Measurements from ENCODE around the gene CTBS.
A peak's percentile ranks its signal among the peaks of the same experiment; 100 is the strongest.
"Not testable (repeated sequence)": the region's sequence is repeated elsewhere in the genome, so short reads cannot be mapped to it uniquely, and the experiment has no call there.

CTBS gene

DNA sequence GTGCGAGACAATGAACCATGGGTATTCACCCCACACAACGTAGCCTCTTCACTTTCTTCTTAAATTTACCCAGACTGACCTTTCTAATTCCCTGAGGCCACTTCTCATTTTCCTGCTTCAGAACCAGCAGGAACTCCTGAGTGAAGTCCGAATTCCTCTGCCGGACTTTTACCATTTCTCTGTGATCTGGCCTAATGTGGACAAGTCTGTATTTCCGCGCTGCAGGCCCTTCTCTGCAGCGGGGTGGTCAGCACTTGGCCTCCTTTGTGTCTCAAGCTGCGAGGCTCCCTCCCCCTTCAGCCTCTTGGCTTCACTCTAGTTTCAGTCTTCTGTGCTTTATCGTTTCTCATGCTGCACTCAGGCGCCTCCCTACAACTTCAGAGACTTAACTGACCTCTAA, 9.4 kb upstream of the CTBS start:
- no peak for DNase-seq

DNA sequence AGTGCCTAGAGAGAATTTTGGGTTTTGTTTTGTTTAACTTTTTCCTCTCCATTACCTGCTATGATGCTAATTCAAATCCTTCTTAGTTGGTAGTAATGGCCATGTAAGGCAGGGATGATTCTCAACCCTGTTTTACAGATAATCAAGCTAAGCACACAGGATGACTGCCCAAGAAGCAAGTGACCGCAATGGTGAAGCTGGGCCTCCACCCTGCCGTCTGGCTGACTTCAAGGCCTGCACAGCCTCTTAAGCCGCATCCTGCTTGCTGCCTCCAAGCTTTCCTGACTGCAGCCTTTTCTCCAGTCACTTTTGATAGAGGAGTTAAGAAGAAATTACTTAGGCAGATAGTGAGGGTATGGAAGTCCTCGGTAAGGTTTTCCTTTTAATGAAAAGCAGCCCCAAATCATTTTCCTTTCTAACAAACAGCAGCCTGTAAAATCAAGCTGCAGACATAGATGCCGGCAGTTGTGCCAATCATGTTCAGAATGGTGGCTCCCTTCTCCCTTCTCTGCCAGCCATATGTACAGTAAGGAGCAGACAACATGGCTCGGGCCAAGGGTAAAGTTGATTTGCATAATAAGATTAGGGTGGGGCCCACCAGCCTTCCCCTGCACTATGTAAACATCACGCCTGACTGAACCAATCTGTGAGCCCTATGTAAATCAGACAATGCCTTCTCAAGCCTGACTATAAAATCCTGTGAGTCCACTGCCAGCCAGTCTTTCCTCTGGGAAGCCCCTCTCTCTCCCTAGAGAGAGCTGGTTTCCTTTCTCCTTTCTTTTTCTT, 8.8 kb upstream of the CTBS start:
- no peak for DNase-seq

DNA sequence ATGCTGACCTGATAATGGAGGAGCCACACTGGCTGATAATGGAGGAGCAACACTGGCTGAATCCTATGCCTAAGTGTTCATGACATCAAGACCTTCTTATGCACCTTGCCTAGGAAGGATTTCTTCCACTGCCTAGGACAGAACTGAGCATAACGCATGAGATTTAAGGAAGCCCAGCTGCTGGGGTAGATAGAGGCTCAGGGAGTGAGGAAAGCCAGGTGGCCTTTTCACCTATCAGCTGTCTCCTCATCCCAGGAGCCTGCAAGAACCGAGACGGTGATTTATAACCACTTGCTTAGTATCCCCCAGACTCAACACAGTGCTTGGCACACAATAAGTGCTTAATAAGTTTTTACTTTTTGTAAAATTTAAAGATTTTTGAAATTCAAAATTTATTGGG, 7.4 kb upstream of the CTBS start:
- no peak for DNase-seq

DNA sequence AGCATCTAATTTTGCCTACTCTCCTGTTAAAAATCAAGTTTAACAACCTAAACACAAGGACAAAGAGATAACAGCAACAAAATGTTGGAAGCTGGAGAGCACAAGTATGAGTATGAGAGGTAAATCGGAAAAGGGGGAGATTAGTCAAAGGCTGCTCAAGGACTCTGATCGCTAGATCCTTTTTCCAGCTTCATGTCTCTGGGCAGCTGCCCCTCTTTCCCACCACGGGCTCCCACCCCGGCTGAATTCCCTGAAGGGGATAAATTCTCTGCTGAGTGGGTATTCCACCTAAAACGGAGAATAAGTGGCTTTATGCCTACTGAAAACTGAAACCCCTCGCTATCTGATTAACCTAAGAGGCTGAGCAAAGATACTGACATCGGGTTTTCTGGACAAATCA, 696 bp upstream of the CTBS start:
- no peak for DNase-seq

DNA sequence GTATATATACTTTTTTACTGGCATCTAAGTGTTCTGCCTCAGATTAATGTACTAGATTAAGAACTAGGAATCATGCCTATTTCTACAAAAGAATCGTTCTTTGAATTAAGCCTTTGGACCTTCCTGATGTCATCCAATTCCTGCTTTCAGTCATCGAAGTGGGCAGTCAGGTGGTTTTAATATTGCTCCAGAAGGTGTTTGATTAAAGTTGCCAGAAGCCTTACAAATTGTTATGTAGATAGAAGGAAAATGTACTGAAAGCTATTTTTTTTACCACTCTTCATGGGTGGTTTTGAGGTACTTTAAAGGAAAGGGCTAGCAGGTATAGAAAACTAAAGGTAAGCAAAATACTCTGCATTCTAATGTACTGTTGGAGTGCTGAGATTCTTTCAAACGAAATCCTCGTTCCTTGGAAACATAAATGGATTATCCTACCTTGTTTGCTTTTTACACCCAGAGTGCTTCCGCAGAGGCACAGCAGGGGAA, 716 bp downstream of the CTBS start:
- no peak for DNase-seq

DNA sequence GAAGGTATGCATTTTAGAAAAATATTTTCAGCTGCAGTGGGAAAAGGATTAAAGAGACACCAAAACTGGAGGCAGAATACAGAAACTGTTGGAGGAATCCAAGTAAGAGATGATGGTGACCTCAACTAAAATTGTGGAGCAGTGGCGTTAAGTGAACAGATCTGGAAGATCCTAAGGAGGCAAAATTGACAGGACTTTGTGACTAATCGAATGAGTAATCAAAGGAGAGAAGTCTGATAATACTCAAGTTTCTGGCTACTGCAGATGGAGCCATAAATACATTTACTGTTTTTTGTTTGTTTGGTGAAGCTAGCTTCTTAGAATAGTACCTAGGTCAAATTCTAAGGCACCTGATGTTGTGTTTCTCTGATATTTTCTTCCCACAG, 3.1 kb downstream of the CTBS start:
- DNase-seq = no peak

DNA sequence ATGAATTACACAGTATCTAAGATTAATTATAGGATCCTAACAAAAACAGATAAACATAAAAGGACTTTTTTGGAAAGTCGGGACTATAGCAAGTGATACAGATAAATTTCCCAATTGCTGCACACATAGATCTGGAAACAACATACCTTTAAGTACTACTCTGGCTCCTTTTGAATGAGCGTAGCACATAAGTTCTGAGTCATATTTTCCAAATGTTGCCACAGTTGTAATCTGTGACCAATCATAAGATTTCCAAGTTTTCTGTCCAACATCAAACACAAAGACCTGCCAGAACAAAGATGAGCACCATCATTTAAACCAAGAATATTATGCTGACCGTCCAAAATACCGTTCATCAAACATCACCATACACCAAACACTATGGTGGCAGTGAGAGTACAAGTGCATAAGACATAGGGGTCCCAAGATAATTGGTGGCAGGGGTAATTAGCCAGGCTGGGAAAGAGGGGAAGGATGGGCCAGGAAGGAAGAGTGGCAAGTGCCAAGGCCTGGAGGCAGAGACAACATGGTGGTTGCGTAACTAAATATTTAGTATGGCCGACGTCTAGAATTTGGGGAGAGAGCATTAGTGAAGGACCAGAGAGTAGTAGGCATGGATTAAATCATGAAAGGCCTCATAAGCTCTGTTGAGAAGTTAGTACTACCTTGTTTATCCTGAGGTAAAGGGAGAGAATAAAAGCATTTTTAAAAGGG, 3.6 kb downstream of the CTBS start:
- no peak for DNase-seq

DNA sequence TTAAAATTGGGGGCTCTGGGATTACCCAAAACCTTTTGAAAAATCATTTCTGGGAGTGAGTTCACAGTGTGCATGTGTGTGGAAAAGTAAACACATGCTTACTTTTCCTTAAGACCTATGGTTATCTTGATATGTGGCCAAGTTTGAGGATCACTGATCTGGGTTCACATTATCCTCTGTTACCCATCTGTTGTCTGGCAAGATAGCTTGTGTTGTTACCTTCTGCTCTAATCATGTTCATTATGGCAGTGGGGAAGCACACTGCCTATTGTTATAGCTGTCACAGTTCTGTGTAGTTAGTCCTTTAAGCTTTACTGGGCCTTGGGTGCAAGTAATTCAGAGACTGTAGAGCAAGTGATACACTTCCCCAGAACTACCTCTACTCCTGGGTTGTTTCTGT, 5.0 kb downstream of the CTBS start:
- no peak for DNase-seq

DNA sequence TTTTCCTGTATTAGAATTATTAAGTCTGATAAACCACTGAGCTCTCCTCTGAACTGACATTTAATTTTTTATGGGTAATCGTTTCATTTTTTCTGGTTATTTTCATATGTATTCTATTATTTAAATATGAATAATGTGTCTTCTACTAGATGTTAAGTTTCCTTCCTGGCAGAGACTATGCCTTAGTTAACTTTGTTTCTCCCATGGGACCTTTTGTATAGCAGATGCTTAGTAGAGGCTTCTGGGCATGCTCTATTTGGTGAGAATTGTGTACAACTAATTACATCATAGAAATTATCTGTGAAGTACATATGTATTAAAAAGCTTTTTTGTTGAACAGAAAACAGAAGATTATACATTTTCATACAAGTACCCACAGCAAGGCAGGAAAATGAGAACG, 23.4 kb downstream of the CTBS start:
- DNase-seq = no peak

DNA sequence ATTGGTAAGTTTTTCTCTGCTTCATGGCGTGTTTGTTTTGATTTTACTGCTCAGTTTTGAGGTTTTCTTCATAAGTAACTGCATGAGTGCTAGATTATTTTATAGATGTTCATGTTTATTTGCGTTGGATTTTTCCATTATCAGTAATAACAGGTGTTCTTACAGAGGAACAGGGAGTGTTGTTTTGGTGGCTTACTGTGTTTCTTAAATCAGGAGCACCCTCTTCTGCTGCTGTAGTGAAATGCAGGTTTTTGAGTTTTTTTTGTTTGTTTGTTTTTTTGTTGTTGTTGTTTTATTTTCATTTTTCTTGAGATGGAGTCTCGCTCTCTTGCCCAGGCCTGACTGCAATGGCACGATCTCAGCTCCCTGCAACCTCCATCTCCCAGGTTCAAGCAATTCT, 32.6 kb downstream of the CTBS start:
- no peak for DNase-seq

DNA sequence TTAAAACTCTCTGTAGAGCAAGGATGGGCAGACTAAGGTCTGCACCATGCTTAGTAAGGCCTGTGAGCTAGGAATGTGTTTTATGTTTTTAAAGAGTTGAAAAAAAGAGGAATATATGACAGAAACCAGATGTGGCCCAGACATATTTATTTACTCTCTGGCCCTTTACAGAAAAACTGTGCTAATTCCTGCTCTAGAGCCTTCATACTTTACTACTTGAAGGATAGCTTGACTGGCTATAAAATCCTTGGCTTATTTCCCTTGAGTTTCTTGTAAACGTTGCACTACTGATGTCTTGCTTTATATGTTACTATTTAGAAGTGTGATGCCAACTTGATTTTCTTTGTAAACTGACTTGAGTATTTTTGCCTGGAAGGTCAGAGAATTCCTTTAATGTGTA, 33.5 kb downstream of the CTBS start:
- no peak for DNase-seq

DNA sequence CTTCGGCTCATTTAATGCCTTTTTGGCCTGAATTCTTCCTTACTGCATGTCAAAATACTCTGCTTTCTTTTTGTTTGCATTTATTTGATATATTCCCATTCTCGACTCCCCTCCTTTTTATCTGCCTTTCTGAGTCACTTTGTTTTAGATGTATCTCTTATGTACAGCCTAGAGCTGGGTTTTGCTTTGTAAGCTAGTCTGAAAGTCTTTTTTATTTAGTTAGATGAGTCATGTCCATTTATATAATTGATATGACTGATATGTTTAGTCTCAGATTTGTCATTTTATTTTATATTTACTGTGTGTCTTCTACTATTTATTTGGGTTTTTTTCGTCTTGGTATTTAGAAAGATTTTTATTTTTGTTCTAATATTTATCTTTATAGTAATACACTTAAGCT, 34.3 kb downstream of the CTBS start:
- no peak for DNase-seq

DNA sequence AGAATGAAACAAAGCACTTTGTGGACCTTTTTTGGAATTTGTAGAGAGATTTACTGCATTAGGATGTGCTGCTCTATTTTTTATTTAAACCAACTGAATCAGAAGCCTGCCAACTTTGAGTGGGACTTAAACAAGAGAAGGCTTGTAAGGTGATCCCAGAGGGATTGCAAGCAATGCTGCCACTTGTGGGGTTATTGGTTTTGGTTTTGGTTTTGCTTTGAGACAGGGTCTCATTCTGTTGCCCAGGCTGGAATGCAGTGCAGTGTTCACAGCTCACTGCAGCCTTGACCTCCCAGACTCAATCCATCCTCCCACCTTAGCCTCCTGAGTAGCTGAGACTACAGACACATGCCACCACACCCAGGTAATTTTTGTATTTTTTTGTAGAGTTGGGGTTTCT, 35.6 kb downstream of the CTBS start:
- no peak for DNase-seq

DNA sequence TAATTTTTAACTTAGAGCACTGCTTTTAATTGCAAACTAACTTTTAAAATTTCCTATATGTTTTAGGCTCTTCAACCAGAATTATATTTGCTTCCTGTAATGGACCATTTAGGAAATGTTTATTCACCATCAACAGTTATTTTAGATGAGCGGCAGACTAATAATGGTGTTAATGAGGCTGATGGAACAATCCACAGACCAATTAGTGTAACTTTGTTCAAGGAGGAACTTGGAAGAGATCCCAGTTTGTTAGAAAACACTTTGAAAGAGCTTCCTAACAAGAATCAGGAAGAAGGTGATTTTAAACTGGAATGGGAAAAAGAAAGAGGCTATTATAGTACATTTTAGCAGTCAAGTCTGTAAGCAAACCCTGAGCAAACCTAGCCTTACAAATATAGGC, 48.5 kb downstream of the CTBS start:
- no peak for DNase-seq

DNA sequence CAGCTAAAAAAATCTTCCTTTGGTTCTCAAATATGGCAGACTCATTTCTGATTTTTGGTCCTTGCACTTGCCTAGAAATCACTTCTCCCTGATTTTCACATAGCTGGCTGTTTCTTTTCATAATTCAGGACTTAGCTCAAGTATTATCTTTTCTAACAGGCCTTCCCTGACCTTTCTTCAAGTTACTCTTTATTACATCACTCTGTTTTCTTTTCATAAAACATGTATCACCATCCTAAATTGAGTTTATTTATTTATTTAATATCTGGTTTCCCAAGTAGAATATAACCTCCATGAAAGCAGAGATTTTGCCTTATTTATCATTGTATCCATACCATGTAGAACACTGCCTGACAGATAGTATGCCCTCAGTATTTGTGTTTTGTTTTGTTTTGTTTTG, 49.6 kb downstream of the CTBS start:
- DNase-seq = no peak

DNA sequence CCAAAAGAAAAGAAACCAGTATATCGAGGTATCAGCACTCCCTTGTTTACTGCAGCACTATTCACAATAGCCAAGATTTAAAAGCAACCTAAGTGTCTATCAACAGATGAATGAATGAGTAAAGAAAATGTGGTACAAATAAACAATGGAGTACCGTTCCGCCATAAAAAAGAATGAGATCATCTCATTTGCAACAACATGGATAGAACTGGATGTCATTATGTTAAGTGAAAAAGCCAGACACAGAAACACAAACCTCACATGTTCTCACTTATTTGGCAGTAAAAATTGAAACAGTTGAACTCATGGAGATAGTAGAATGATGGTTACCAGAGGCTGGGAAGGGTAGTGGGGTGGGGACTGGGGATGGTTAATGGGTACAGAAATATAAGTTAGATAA, 63.6 kb downstream of the CTBS start:
- DNase-seq = no peak

DNA sequence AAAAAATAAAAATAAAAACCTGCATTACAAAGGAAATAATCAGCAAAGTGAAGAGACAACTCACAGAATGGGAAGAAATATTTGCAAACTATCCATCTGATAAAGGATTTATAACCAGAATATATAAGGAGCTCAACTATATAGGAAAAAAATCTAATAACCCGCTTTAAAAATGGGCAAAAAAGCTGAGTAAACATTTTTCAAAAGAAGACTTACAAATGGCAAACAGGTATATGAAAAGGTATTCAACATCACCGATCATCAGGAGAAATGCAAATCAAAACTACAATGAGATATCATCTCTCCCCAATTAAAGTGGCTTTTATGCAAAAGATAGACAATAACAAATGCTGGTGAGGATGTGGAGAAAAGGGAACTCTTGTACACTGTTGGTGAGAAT, 64.1 kb downstream of the CTBS start:
- DNase-seq = no peak

DNA sequence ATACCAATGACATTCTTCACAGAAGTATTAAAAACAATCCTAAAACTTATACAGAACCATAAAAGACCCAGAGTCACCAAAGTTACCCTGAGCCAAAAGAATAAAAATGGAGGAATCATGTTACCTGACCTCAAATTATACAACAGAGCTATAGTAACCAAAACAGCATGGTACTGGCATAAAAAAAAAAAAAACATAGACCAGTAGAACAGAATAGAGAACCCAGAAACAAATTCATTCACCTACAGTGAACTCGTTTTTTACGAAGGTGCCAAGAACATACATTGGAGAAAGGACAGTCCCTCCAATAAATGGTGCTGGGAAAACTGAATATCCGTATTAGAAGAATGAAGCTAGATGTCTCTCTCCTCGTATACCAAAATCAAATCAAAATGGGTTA, 65.2 kb downstream of the CTBS start:
- no peak for DNase-seq

DNA sequence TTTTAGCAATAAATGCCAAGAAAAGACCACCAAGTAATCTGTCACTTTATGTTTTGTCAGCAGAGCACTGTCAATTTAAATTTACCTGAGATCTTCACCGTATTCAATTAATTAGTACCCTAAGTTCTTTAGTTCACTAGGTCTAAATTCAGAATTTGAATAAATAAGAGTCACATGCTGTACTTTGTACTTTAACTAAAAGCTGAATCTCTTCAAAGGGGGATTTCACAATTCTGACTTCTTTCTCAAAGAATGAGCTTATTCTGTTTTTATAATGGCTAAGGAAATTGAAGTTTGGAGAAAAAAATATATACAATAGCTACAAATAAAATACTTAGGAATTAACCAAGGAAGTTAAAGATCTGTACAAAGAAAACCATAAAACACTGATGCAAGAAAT, 65.7 kb downstream of the CTBS start:
- DNase-seq = no peak

DNA sequence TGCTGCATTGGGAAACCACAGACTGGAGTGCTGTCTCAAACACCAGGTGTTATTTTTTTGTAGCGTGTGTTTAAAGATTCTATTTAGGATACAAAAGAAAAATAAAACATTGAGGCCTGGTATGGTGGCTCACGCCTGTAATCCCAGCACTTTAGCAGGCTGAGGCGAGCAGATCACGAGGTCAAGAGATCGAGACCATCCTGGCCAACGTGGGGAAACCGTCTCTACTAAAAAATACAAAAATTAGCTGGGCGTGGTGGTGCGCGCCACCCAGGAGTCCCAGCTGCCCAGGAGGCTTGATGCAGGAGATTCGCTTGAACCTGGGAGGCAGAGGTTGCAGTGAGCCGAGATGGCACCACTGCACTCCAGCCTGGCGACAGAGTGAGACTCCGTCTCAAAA, 66.4 kb downstream of the CTBS start:
- DNase-seq = not testable (repeated sequence)

DNA sequence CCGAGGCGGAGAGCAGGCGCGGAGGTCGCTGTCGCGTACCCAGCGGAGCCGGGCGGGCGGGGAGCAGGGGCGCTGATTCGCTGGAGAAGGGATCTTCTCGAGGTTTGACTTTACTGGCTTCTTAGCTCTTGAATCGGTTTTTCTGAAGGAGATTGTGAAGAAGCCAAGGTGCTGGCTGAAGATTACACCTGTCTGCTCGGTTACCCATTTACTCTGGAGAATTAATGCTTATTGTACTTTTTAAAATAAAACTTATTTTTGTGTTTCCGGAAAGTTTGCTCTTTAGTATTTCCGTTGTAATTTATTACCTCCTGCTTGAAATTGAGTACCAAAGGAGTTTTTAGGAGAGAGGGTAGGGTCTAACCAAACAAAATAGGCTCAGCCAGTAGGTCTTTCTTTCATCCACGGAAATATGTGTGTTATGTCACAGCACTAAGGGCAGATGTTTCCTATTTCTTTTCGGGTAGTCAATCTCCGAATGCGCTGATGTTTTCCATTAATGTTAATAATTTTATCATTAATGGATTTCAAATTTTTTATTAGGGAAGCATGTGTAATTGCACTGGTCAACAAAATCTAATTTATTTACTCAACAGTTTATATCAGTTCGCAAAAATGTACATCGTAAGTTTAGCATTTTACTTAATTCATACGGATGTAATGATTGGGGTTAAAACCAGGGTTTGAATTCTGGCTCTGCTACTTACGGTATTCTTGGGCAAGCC, 67.3 kb downstream of the CTBS start:
- DNase-seq = no peak

DNA sequence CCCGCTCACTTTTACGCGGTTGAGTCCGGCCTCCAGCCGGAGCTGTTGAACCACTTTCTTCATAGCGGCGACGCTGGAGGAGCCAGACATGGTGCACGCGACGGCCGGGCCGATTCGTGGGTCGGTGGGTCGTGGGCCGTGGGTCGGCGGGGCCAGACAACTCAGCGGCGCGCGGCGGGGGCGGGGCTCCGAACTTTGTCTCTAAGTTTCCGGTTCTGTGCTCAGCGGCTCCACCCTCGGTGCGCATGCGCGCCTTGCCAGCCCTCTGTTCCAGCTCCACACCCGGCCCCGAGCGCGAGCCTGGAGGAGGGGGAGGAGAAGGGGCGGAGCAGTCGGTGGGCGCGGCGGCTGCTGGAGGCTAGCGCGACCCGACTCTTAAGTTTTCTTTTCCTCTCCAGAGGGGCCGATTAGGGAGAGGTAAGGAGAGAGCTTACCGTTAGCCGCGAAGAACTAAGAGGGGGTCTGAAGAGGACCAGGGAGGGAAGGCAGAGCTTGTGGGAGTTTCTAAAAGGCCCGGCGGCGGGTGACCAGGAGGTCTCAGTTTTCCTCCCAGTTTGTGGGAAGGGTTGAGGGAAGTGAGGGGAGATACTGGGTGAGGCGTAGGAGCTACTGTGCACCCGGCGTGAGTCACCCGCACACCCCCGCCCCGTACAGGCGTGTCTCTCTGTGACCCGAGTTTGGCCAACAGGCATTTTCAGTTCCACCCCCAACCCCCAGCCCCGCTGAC, 68.1 kb downstream of the CTBS start, which contains the start of the genes GNG5 and SPATA1:
GNG5 (minus strand) TSS at position 580 of the 727 bp plus-strand sequence; CDS start at position 90, 490 bp downstream.
SPATA1 (plus strand) TSS at position 385 of the 727 bp plus-strand sequence. CDS start 9,974 bp downstream, outside the sequence.
- peak; percentile 99 for DNase-seq

DNA sequence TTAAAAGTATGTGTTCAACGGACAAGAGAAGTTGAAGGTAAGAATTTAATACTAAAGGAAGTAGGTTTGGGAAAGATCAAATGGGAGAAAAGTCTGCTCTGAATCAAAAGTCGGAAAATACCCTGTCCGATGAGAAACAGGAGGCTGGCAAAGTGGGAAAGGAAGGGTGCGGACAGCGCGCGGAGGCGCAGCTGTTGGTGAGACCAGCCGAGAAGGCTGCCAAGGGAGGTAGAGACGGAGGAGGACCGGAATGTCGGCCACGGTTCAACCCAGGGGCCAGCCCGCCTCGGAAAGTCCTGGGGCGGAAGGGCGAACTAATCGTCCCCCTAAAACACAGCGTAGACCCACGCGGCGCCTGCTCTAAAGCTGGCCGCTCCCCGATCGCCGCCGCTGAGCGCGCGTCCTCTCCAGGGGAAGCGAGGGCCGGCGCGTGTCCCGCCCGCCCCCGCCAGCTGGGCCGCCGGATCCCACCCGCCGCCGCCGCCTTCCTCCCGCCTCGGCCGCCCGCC, 68.7 kb downstream of the CTBS start:
- DNase-seq = no peak
